Right atrium auricular region (tissue), 2 donors: ENCODE data around the gene ARHGAP26. TPM values are rescaled to one million over a fixed set of nuclear protein-coding genes. Genes with fewer than 3 reads are reported as not detected.
A peak's percentile ranks its signal among the peaks of the same experiment; 100 is the strongest.

ENCODE experiments used
- DNase-seq: peaks from one replicate; pipeline ENCODE4 v3.0.0-alpha.2; 2019; ENCODE audit warnings: low spot score
- H3K27ac ChIP-seq, 2 donors: fragments of 200-600 bp; sonication (generic); 1 replicate in 1 of 2; 2 replicates in 1 of 2; pipeline ENCODE4 v1.5.1; 2016 to 2019
- H3K27me3 ChIP-seq, 2 donors: fragments of 200-600 bp; sonication (generic); one replicate each; pipeline versions ENCODE4 v1.5.1 to v1.6.0; 2017 to 2019
- H3K36me3 ChIP-seq: fragments of 200-600 bp; sonication (generic); one replicate; pipeline ENCODE4 v1.5.1; 2016
- H3K4me1 ChIP-seq, 2 donors: fragments of 200-600 bp; sonication (generic); one replicate each; pipeline versions ENCODE4 v1.5.1 to v1.6.0; 2017 to 2019
- H3K4me3 ChIP-seq, 2 donors: fragments of 200-600 bp; sonication (generic); 1 replicate in 1 of 2; 2 replicates in 1 of 2; pipeline ENCODE4 v1.5.1; 2017 to 2019; ENCODE audit warnings: mild to moderate bottlenecking in 1 of 2, moderate library complexity in 1 of 2
- H3K9me3 ChIP-seq, 2 donors: fragments of 200-600 bp; sonication (generic); one replicate each; pipeline ENCODE4 v1.5.1; 2019
- CTCF ChIP-seq, 2 donors: fragments of 200-600 bp; sonication (generic); IDR thresholded peaks; one replicate each; pipeline ENCODE4 v1.5.1; 2019; ENCODE audit warnings: antibody characterized with exemption in 2 of 2
- total RNA-seq, 2 donors: library from RNA; depleted of rRNA; stranded (reverse); fragments of >200 nt; gene quantifications; one replicate each; pipeline ENCODE4 v1.1.0, GENCODE V29; 2016

The ARHGAP26 gene
- total RNA-seq, 2 donors from 2014 or later, result 29.8 to 31.6 TPM

DNA sequence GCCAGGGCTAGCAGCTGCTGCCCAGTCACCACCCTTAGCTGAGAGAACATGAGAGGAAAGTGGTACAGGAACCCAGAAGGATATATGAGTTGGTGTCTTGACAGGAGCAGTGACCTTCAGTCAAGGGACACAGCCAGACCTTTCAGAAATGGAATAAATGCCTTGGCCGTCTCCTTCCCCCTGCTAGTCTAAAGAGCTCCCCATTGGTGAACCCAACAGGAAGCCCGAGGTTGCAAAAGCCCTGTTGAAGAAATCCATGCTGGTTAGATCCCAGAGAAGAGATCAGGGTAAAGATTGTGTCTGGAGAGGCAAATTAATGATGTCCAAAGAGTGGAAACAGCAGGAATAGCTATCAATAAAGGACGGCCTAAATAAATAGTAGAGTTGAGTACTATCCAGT lies 388.9 kb downstream of the ARHGAP26 start:
- no peaks in the 10 kb centered on the region for H3K9me3 ChIP-seq
- TF ChIP-seq CTCF (IDR thresholded peaks at IDR 0.05), result no peak
- H3K4me3 ChIP-seq, result no peak overlapping the region
- H3K36me3 ChIP-seq, result no peaks in the 10 kb centered on the region
- peaks cover 0 to 16% of the 10 kb centered on the region in 2 donors for H3K4me1 ChIP-seq
- H3K27me3 ChIP-seq, result no peaks in the 10 kb centered on the region
- no peak overlapping the region for H3K27ac ChIP-seq
- no peak for DNase-seq

GRCh38 chr5:143161885-143162540 lies 391.8 kb downstream of the ARHGAP26 start:
- Histone ChIP-seq H3K9me3 (no peaks in the 10 kb centered on the region), H3K27me3 (no peaks in the 10 kb centered on the region), H3K36me3 (no peaks in the 10 kb centered on the region), H3K4me1 (no peaks in the 10 kb centered on the region), H3K27ac (no peak overlapping the region), H3K4me3 (no peak overlapping the region)
- no peak for TF ChIP-seq CTCF (IDR thresholded peaks at IDR 0.05)
- peak; percentile 82 for DNase-seq

- no peaks in the 10 kb centered on the region for H3K9me3 ChIP-seq
- TF ChIP-seq CTCF (IDR thresholded peaks at IDR 0.05), result no peak
- H3K27me3 ChIP-seq, result no peaks in the 10 kb centered on the region
- no peaks in the 10 kb centered on the region for H3K4me1 ChIP-seq
- no peaks in the 10 kb centered on the region for H3K36me3 ChIP-seq
- DNase-seq, result no peak
- no peak overlapping the region for H3K27ac ChIP-seq
- H3K4me3 ChIP-seq, result no peak overlapping the region
Measured at GRCh38 chr5:143162810-143163209, 392.6 kb downstream of the ARHGAP26 start.

- Histone ChIP-seq H3K4me3 (no peak overlapping the region), H3K27me3 (no peaks in the 10 kb centered on the region), H3K9me3 (no peaks in the 10 kb centered on the region), H3K4me1 (no peaks in the 10 kb centered on the region), H3K36me3 (no peaks in the 10 kb centered on the region), H3K27ac (no peak overlapping the region)
- no peak for DNase-seq
- TF ChIP-seq CTCF (IDR thresholded peaks at IDR 0.05), result no peak
Measured at GRCh38 chr5:143164557-143164956, 394.4 kb downstream of the ARHGAP26 start.

- H3K36me3 ChIP-seq, result no peaks in the 10 kb centered on the region
- no peaks in the 10 kb centered on the region for H3K9me3 ChIP-seq
- no peak for DNase-seq
- TF ChIP-seq CTCF (IDR thresholded peaks at IDR 0.05), result no peak
- H3K4me1 ChIP-seq, result no peaks in the 10 kb centered on the region
- H3K27ac ChIP-seq, result no peak overlapping the region
- no peak overlapping the region for H3K4me3 ChIP-seq
- no peaks in the 10 kb centered on the region for H3K27me3 ChIP-seq
Measured at GRCh38 chr5:143165049-143165880, 395.1 kb downstream of the ARHGAP26 start.
